MM.1S (cell line): ENCODE results near the gene MASP2.

Experiments used
- DNase-seq: peaks from one replicate; pipeline ENCODE4 v3.0.0-alpha.2; 2015
- H2AFZ ChIP-seq: fragments of 300-600 bp; sonication (generic); 2 replicates; pipeline ENCODE4 v1.6.0; 2016; ENCODE audit warnings: antibody characterized with exemption, low read length
- H3F3A ChIP-seq: fragments of 300-600 bp; sonication (generic); 2 replicates; pipeline ENCODE4 v1.6.1; 2016; ENCODE audit warnings: mild to moderate bottlenecking, antibody characterized with exemption, low read length, moderate library complexity, mixed read lengths; ENCODE audit not compliant: insufficient read depth
- H3K27ac ChIP-seq: fragments of 300-600 bp; sonication (generic); 2 replicates; pipeline ENCODE4 v1.5.1; 2016; ENCODE audit warnings: mild to moderate bottlenecking, low read length
- H3K27me3 ChIP-seq: fragments of 300-600 bp; sonication (generic); replicated peaks from 2 replicates; pipeline ENCODE4 v1.6.0; 2016; ENCODE audit warnings: low read length; ENCODE audit not compliant: insufficient read depth
- H3K36me3 ChIP-seq: fragments of 300-600 bp; sonication (generic); replicated peaks from 2 replicates; pipeline ENCODE4 v1.6.1; 2016; ENCODE audit warnings: mild to moderate bottlenecking, low read length, mixed read lengths; ENCODE audit not compliant: insufficient read depth
- H3K4me1 ChIP-seq: fragments of 300-600 bp; sonication (generic); 2 replicates; pipeline ENCODE4 v1.6.1; 2016; ENCODE audit warnings: low read length, mixed read lengths
- H3K4me2 ChIP-seq: fragments of 300-600 bp; sonication (generic); 2 replicates; pipeline ENCODE4 v1.6.0; 2016; ENCODE audit warnings: low read depth, low read length
- H3K4me3 ChIP-seq: fragments of 300-600 bp; sonication (generic); 2 replicates; pipeline ENCODE4 v1.5.1; 2016; ENCODE audit warnings: low read length, mixed read lengths
- H3K79me2 ChIP-seq: fragments of 300-600 bp; sonication (generic); 2 replicates; pipeline ENCODE4 v1.6.1; 2016; ENCODE audit warnings: mixed run types, low read length, mixed read lengths
- H3K9ac ChIP-seq: fragments of 300-600 bp; sonication (generic); 2 replicates; pipeline ENCODE4 v1.6.1; 2016; ENCODE audit warnings: low read length, mixed read lengths
- H3K9me2 ChIP-seq: fragments of 300-600 bp; sonication (generic); replicated peaks from 2 replicates; pipeline ENCODE4 v1.6.1; 2016; ENCODE audit warnings: mild to moderate bottlenecking, low read length, mixed read lengths; ENCODE audit not compliant: insufficient read depth
- H3K9me3 ChIP-seq: fragments of 300-600 bp; sonication (generic); replicated peaks from 2 replicates; pipeline ENCODE4 v1.6.1; 2016; ENCODE audit warnings: mild to moderate bottlenecking, low read length, mixed read lengths; ENCODE audit not compliant: insufficient read depth
- H4K20me1 ChIP-seq: fragments of 300-600 bp; sonication (generic); 2 replicates; pipeline ENCODE4 v1.6.1; 2016; ENCODE audit warnings: mild to moderate bottlenecking, low read length, moderate library complexity, mixed read lengths; ENCODE audit not compliant: insufficient read depth
- CTCF ChIP-seq: fragments of 300-600 bp; sonication (generic); IDR thresholded peaks from 2 replicates; pipeline ENCODE4 v1.5.1; 2016; ENCODE audit warnings: antibody characterized with exemption, low read length, mixed read lengths
- EZH2 ChIP-seq: fragments of 300-600 bp; sonication (generic); optimal IDR thresholded peaks from 2 replicates; pipeline ENCODE3; 2017; ENCODE audit warnings: low read depth, mild to moderate bottlenecking, antibody characterized with exemption, low read length, mixed read lengths
- EZH2phosphoT487 ChIP-seq: fragments of 300-600 bp; sonication (generic); IDR thresholded peaks from 2 replicates; pipeline ENCODE4 v1.6.1; 2018; ENCODE audit warnings: antibody characterized with exemption, low read length

MASP2 gene

GRCh38 chr1:11027316-11027715 is 19.7 kb downstream of the MASP2 start:
- H3K79me2 ChIP-seq = no peaks in the 10 kb centered on the region
- no peaks in the 10 kb centered on the region for H3K27me3 ChIP-seq
- H3K27ac ChIP-seq = no peak overlapping the region
- TF ChIP-seq EZH2 (no peak), CTCF (no peak), EZH2phosphoT487 (no peak)
- H3K4me3 ChIP-seq = no peak overlapping the region
- no peaks in the 10 kb centered on the region; the same call in 1 of the 2 replicates for H3F3A ChIP-seq
- no peak overlapping the region for H3K9ac ChIP-seq
- no peaks in the 10 kb centered on the region for H4K20me1 ChIP-seq
- H3K9me2 ChIP-seq = no peaks in the 10 kb centered on the region
- no peak overlapping the region for H2AFZ ChIP-seq
- DNase-seq = no peak
- H3K4me2 ChIP-seq = no peak overlapping the region
- no peaks in the 10 kb centered on the region for H3K4me1 ChIP-seq
- H3K36me3 ChIP-seq = peaks cover 18% of the 10 kb centered on the region
- H3K9me3 ChIP-seq = no peaks in the 10 kb centered on the region

GRCh38 chr1:11026903-11027302 is 20.1 kb downstream of the MASP2 start:
- Histone ChIP-seq H3K4me3 (no peak overlapping the region), H3K36me3 (peaks cover 22% of the 10 kb centered on the region), H3K4me1 (no peaks in the 10 kb centered on the region), H3F3A (no peaks in the 10 kb centered on the region; the same call in 1 of the 2 replicates), H2AFZ (no peak overlapping the region), H3K9me3 (no peaks in the 10 kb centered on the region), H3K27ac (no peak overlapping the region), H3K4me2 (no peak overlapping the region), H3K9me2 (no peaks in the 10 kb centered on the region), H4K20me1 (no peaks in the 10 kb centered on the region), H3K79me2 (no peaks in the 10 kb centered on the region), H3K9ac (no peak overlapping the region), H3K27me3 (no peaks in the 10 kb centered on the region)
- no peak for TF ChIP-seq CTCF
- no peak for TF ChIP-seq EZH2
- no peak for TF ChIP-seq EZH2phosphoT487
- DNase-seq = no peak

GRCh38 chr1:11026052-11026451 is 21.0 kb downstream of the MASP2 start:
- no peak for TF ChIP-seq CTCF
- no peak for TF ChIP-seq EZH2phosphoT487
- no peak for TF ChIP-seq EZH2
- Histone ChIP-seq H3K27me3 (no peaks in the 10 kb centered on the region), H3K9me2 (no peaks in the 10 kb centered on the region), H3K9ac (no peak overlapping the region), H2AFZ (no peak overlapping the region), H3K4me2 (no peak overlapping the region), H3K36me3 (peaks cover 26% of the 10 kb centered on the region), H3F3A (no peaks in the 10 kb centered on the region; the same call in 1 of the 2 replicates), H3K79me2 (no peaks in the 10 kb centered on the region), H4K20me1 (no peaks in the 10 kb centered on the region), H3K4me3 (no peak overlapping the region), H3K9me3 (no peaks in the 10 kb centered on the region), H3K27ac (no peak overlapping the region), H3K4me1 (no peaks in the 10 kb centered on the region)
- no peak for DNase-seq

GRCh38 chr1:11025618-11026017 is 21.4 kb downstream of the MASP2 start:
- no peak overlapping the region for H3K27ac ChIP-seq
- H3K4me2 ChIP-seq = no peak overlapping the region
- no peak for DNase-seq
- H3K9me3 ChIP-seq = no peaks in the 10 kb centered on the region
- no peak overlapping the region for H2AFZ ChIP-seq
- H3K4me3 ChIP-seq = no peak overlapping the region
- H3K4me1 ChIP-seq = no peaks in the 10 kb centered on the region
- TF ChIP-seq EZH2 = no peak
- TF ChIP-seq CTCF = no peak
- TF ChIP-seq EZH2phosphoT487 = no peak
- no peaks in the 10 kb centered on the region for H4K20me1 ChIP-seq
- H3K9ac ChIP-seq = no peak overlapping the region
- H3K36me3 ChIP-seq = peaks cover 26% of the 10 kb centered on the region
- no peaks in the 10 kb centered on the region for H3K9me2 ChIP-seq
- no peaks in the 10 kb centered on the region; the same call in 1 of the 2 replicates for H3F3A ChIP-seq
- H3K27me3 ChIP-seq = no peaks in the 10 kb centered on the region
- no peaks in the 10 kb centered on the region for H3K79me2 ChIP-seq
